ENCODE measurements around the gene FAM171A2.

DNA sequence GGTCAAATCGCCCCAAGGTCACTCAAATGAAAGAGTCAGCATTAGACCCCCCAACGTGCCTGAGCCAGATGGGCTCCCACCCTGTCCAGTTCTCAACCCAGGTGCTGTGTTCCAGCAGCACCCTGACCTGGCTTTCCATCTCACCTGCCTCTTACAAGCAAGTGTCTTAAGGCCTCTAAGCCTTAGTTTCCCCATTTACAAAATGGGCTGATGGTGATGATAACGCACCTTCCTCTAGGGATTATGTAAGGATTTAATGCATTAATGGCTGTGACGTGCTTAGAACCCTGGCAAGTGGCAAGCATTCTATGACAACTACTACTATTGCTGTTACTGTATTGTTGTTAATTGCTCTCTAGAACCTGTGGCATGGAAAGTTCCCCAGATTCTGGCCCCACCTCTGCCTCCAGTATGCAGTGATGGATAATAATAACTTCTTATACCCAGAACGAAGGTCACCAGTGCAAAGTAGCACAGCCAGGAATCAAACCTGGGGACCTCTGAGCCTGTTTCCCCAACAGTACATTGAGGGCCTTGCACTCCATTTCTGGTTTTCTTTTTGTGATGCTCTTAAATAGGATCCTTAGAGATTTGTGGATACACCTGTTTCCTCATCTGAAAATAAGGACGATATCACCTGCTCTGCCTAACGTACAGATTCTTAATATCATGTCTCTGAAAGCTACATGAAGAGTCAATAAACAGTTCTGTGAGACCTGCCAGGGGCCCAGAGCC is 35.8 kb downstream of the FAM171A2 start:
- TF ChIP-seq IKZF1 (conservative IDR thresholded peaks at IDR 0.05) (no peak), NR2C1 (IDR thresholded peaks at IDR 0.05) (no peak), ZSCAN29 (IDR thresholded peaks at IDR 0.05) (no peak), RELA (IDR thresholded peaks at IDR 0.05; ENCODE audit: borderline replicate concordance, partially characterized antibody) (no peak), NBN (IDR thresholded peaks at IDR 0.05) (no peak), CTCF (IDR thresholded peaks at IDR 0.05 in 2 of 3, conservative IDR thresholded peaks at IDR 0.05 in 1 of 3; ENCODE audit: control insufficient read depth in 2 of 3, extremely low read depth in 1 of 3, insufficient read depth in 1 of 3, low read depth in 3 of 3, low read length in 3 of 3) (no peak), BHLHE40 (IDR thresholded peaks at IDR 0.05; ENCODE audit: borderline replicate concordance in 1 of 2, low read depth in 2 of 2, low read length in 1 of 2) (no peak), NR2F1 (conservative IDR thresholded peaks at IDR 0.05) (no peak), EZH2 (IDR thresholded peaks at IDR 0.05; ENCODE audit: borderline replicate concordance, control insufficient read depth, low read depth, low read length) (no peak), ATF3 (IDR thresholded peaks at IDR 0.05; ENCODE audit: borderline replicate concordance, extremely low read depth, low read depth, low read length) (no peak), ZNF24 (IDR thresholded peaks at IDR 0.05) (no peak), CBX3 (IDR thresholded peaks at IDR 0.05; ENCODE audit: borderline replicate concordance, low read depth) (no peak), IRF3 (IDR thresholded peaks at IDR 0.05) (no peak)
